Measurements from ENCODE around the gene MASP2. TPM values are rescaled to one million over a fixed set of nuclear protein-coding genes. Genes with fewer than 3 reads are reported as not detected.
"Not testable (repeated sequence)": the region's sequence is repeated elsewhere in the genome, so short reads cannot be mapped to it uniquely, and the experiment has no call there.

MASP2 gene
- under 1 TPM in 1 of 4 donors, not detected in 3; 0.53 TPM for total RNA-seq

- no peak for DNase-seq (ENCODE audit: low spot score in 2 of 2)
- H3K36me3 ChIP-seq = no peaks in the 10 kb centered on the region
- H3K27ac ChIP-seq = no peak within 1 kb of the TSS
- no peaks in the 10 kb centered on the region for H3K27me3 ChIP-seq
- WGBS = 95% methylated on average over 18 of the region's 28 CpGs
- no peak within 1 kb of the TSS for H3K4me3 ChIP-seq
- TF ChIP-seq CTCF (IDR thresholded peaks at IDR 0.05) = no peak
- TF ChIP-seq POLR2A (IDR thresholded peaks at IDR 0.05) = no peak
- TF ChIP-seq POLR2AphosphoS5 (IDR thresholded peaks at IDR 0.05) = no peak
- TF ChIP-seq EP300 (IDR thresholded peaks at IDR 0.05) = no peak
- no peaks in the 10 kb centered on the region for H3K9me3 ChIP-seq
- H3K4me1 ChIP-seq = no peaks in the 10 kb centered on the region
These were observed at the start of gene MASP2 for GRCh38 chr1:11046625-11047365. Gene MASP2, minus strand, starts transcription at chr1:11047239. Its CDS starts 32 bp downstream, at chr1:11047207.

GRCh38 chr1:11083784-11084183 is 36.7 kb upstream of the MASP2 start:
- H3K9me3 ChIP-seq; H3K4me1 ChIP-seq; DNase-seq (ENCODE audit: low spot score in 2 of 2); H3K27me3 ChIP-seq; H3K27ac ChIP-seq; H3K4me3 ChIP-seq: not testable (repeated sequence)
- 100% methylated on average over 3 of the region's 3 CpGs for WGBS
- peaks cover 72% of the 10 kb centered on the region for H3K36me3 ChIP-seq

DNA sequence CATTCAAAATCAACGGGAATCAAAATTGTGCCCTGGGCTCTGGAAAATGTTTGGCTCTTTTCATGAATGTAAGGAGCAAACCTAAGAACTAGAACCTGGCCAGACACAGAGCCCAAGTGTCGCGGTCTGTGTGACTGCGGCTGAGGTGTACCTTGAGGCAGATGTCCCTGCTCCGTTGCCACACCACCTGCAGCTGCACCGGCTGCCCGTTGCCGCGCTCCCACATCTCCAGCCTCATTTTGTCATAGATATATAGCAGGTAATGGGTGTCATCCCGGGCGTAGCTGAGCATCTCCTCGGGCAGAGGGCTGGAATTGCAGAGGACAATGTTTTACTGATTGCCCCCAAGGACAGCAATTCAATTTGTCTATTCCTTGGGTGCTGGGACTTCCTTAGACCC is 33.9 kb upstream of the MASP2 start:
- no peaks in the 10 kb centered on the region for H3K27me3 ChIP-seq
- peaks cover 71% of the 10 kb centered on the region for H3K36me3 ChIP-seq
- DNase-seq (ENCODE audit: low spot score in 2 of 2) = peak; percentile 34 to 38
- H3K9me3 ChIP-seq = no peaks in the 10 kb centered on the region
- TF ChIP-seq EP300 (IDR thresholded peaks at IDR 0.05) (no peak), CTCF (IDR thresholded peaks at IDR 0.05) (no peak), POLR2AphosphoS5 (IDR thresholded peaks at IDR 0.05) (no peak), POLR2A (IDR thresholded peaks at IDR 0.05) (no peak)
- WGBS = 78% methylated on average over 12 of the region's 12 CpGs
- no peak overlapping the region for H3K4me3 ChIP-seq
- H3K4me1 ChIP-seq = peaks cover 4% of the 10 kb centered on the region
- H3K27ac ChIP-seq = no peak overlapping the region

DNA sequence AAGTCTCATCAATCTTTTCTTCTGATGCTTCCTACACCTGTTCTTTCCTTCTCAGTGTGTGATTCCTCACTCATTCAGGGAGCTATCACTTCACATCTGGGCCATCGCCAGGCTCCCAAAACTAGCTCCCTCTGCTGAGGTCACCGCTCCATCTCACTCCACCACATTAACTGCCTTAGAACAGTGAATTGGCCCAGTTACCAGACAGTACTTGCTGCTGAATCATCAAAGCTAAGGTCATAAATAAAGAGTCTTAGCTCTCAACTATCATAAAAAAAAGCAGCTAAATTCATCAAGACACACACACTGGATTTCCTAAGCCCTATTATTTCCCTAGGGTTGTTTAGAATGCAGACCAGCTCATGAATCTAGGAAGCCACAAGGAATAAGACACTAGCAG is 31.6 kb upstream of the MASP2 start:
- no peak overlapping the region for H3K27ac ChIP-seq
- H3K27me3 ChIP-seq = no peaks in the 10 kb centered on the region
- 69% methylated on average over 2 of the region's 2 CpGs for WGBS
- H3K4me1 ChIP-seq = peaks cover 4% of the 10 kb centered on the region
- TF ChIP-seq POLR2A (IDR thresholded peaks at IDR 0.05) (no peak), POLR2AphosphoS5 (IDR thresholded peaks at IDR 0.05) (no peak), CTCF (IDR thresholded peaks at IDR 0.05) (no peak), EP300 (IDR thresholded peaks at IDR 0.05) (no peak)
- no peak overlapping the region for H3K4me3 ChIP-seq
- no peak for DNase-seq (ENCODE audit: low spot score in 2 of 2)
- peaks cover 94% of the 10 kb centered on the region for H3K36me3 ChIP-seq
- H3K9me3 ChIP-seq = no peaks in the 10 kb centered on the region

- H3K27me3 ChIP-seq; H3K27ac ChIP-seq; H3K9me3 ChIP-seq; H3K4me1 ChIP-seq; H3K4me3 ChIP-seq; DNase-seq (ENCODE audit: low spot score in 2 of 2): not testable (repeated sequence)
- 92% methylated on average over 7 of the region's 7 CpGs for WGBS
- H3K36me3 ChIP-seq = peaks cover 99% of the 10 kb centered on the region
These were observed 26.4 kb upstream of the MASP2 start for GRCh38 chr1:11073398-11073797.

- WGBS = 81% methylated on average over 13 of the region's 13 CpGs
- Histone ChIP-seq H3K4me3 (no peak overlapping the region), H3K36me3 (peaks cover 100% of the 10 kb centered on the region), H3K27ac (no peak overlapping the region), H3K4me1 (no peaks in the 10 kb centered on the region), H3K9me3 (no peaks in the 10 kb centered on the region), H3K27me3 (no peaks in the 10 kb centered on the region)
- no peak for TF ChIP-seq POLR2AphosphoS5 (IDR thresholded peaks at IDR 0.05)
- TF ChIP-seq CTCF (IDR thresholded peaks at IDR 0.05) = no peak
- no peak for TF ChIP-seq EP300 (IDR thresholded peaks at IDR 0.05)
- no peak for TF ChIP-seq POLR2A (IDR thresholded peaks at IDR 0.05)
- peak; percentile 22 to 31 for DNase-seq (ENCODE audit: low spot score in 2 of 2)
These were observed 25.3 kb upstream of the MASP2 start for GRCh38 chr1:11072216-11072917.
